HepG2 (cell line): ENCODE data around the gene ARFGAP3. TPM values are rescaled to one million over a fixed set of nuclear protein-coding genes. Genes with fewer than 3 reads are reported as not detected.

Experiments
- ARNT ChIP-seq: fragments of 450-650 bp; IDR thresholded peaks from 2 replicates; pipeline ENCODE4 v1.6.1; 2017
- ATAD3A ChIP-seq: sonication (generic); formaldehyde crosslinking; IDR thresholded peaks from 2 replicates; pipeline ENCODE4 v1.4.0; 2020; ENCODE audit warnings: missing genetic modification reagents
- ETV6 ChIP-seq: sonication (generic); formaldehyde crosslinking; conservative IDR thresholded peaks from 2 replicates; pipeline ENCODE4 v1.4.0; 2020; ENCODE audit warnings: missing genetic modification reagents
- MYC ChIP-seq: sonication (generic); formaldehyde crosslinking; IDR thresholded peaks from 2 replicates; pipeline ENCODE4 v1.9.0; 2021; ENCODE audit warnings: missing genetic modification reagents, borderline replicate concordance
- ZFP36 ChIP-seq: fragments of 150-350 bp; IDR thresholded peaks from 2 replicates; pipeline ENCODE4 v1.6.1; 2018; ENCODE audit warnings: borderline replicate concordance, low read length, low read depth; ENCODE audit not compliant: partially characterized antibody
- ZKSCAN5 ChIP-seq: sonication (generic); formaldehyde crosslinking; IDR thresholded peaks from 2 replicates; pipeline ENCODE4 v1.5.1; 2020; ENCODE audit warnings: mild to moderate bottlenecking, missing genetic modification reagents
- ZNF143 ChIP-seq: sonication (generic); formaldehyde crosslinking; IDR thresholded peaks from 2 replicates; pipeline ENCODE4 v1.4.0; 2020; ENCODE audit warnings: missing genetic modification reagents
- ZNF205 ChIP-seq: IDR thresholded peaks from 2 replicates; pipeline ENCODE4 v1.6.1; 2018; ENCODE audit warnings: missing biosample characterization, missing genetic modification reagents
- ZNF563 ChIP-seq: sonication (generic); formaldehyde crosslinking; IDR thresholded peaks from 2 replicates; pipeline ENCODE4 v1.8.0; 2022; ENCODE audit warnings: mild to moderate bottlenecking, moderate library complexity, missing genetic modification reagents
- ZNF570 ChIP-seq: sonication (generic); formaldehyde crosslinking; IDR thresholded peaks from 2 replicates; pipeline ENCODE4 v1.4.0; 2020; ENCODE audit warnings: mild to moderate bottlenecking, missing genetic modification reagents, borderline replicate concordance
- ZNF616 ChIP-seq: sonication (generic); formaldehyde crosslinking; IDR thresholded peaks from 2 replicates; pipeline ENCODE4 v1.5.0; 2020; ENCODE audit warnings: low read depth, mild to moderate bottlenecking, missing genetic modification reagents
- polyA plus RNA-seq, 8 experiments: library from polyadenylated mRNA; depleted of rRNA in 3 of 8; stranded (reverse) in 7 of 8; unstranded in 1 of 8; fragments of >200 nt; fragmentation: Illumina TruSeq in 4 of 8; extraction: Trizol in 4 of 8; gene quantifications; 2 replicates each; pipeline versions ENCODE4 v1.2.1 to v1.2.3, GENCODE V29; 2011 to 2016; ENCODE audit warnings: low read depth in 4 of 8, missing spikeins in 1 of 8, mixed read lengths in 1 of 8; ENCODE audit not compliant: insufficient read depth in 1 of 8
- total RNA-seq, 5 experiments: library from RNA; depleted of rRNA; stranded (reverse); fragments of >200 nt; fragmentation: Illumina TruSeq; extraction: Trizol; gene quantifications; 2 replicates each; pipeline ENCODE4 v1.2.3, GENCODE V29; 2016; ENCODE audit warnings: low read depth in 1 of 5
- TF ChIP-seq, protein P1 (sequence below): sonication (generic); formaldehyde crosslinking; IDR thresholded peaks from 2 replicates; pipeline ENCODE4 v1.5.1; 2020; ENCODE audit warnings: mild to moderate bottlenecking, missing genetic modification reagents
- TF ChIP-seq, protein P2 (sequence below): sonication (generic); formaldehyde crosslinking; IDR thresholded peaks from 2 replicates; pipeline ENCODE4 v1.9.0; 2022; ENCODE audit warnings: low read depth, missing genetic modification reagents
- TF ChIP-seq, protein P3 (sequence below): sonication (generic); formaldehyde crosslinking; IDR thresholded peaks from 2 replicates; pipeline ENCODE4 v1.5.1; 2020; ENCODE audit warnings: missing genetic modification reagents, mild to moderate bottlenecking, borderline replicate concordance
- TF ChIP-seq, protein P4 (sequence below): sonication (generic); formaldehyde crosslinking; IDR thresholded peaks from 2 replicates; pipeline ENCODE4 v1.4.0; 2020; ENCODE audit warnings: missing genetic modification reagents
- TF ChIP-seq, protein P5 (sequence below): sonication (generic); formaldehyde crosslinking; IDR thresholded peaks from 2 replicates; pipeline ENCODE4 v1.5.1; 2020; ENCODE audit warnings: mild to moderate bottlenecking, moderate library complexity, missing genetic modification reagents
- TF ChIP-seq, protein P6 (sequence below): sonication (generic); formaldehyde crosslinking; IDR thresholded peaks from 2 replicates; pipeline ENCODE4 v1.9.0; 2021; ENCODE audit warnings: missing genetic modification reagents, mild to moderate bottlenecking, borderline replicate concordance

Gene ARFGAP3
- total and polyA plus RNA-seq, 2 of the 13 experiments (the other 11 are each of a cell fraction or from before 2014, with no cell fraction given): 41.7 to 61.6 TPM

DNA sequence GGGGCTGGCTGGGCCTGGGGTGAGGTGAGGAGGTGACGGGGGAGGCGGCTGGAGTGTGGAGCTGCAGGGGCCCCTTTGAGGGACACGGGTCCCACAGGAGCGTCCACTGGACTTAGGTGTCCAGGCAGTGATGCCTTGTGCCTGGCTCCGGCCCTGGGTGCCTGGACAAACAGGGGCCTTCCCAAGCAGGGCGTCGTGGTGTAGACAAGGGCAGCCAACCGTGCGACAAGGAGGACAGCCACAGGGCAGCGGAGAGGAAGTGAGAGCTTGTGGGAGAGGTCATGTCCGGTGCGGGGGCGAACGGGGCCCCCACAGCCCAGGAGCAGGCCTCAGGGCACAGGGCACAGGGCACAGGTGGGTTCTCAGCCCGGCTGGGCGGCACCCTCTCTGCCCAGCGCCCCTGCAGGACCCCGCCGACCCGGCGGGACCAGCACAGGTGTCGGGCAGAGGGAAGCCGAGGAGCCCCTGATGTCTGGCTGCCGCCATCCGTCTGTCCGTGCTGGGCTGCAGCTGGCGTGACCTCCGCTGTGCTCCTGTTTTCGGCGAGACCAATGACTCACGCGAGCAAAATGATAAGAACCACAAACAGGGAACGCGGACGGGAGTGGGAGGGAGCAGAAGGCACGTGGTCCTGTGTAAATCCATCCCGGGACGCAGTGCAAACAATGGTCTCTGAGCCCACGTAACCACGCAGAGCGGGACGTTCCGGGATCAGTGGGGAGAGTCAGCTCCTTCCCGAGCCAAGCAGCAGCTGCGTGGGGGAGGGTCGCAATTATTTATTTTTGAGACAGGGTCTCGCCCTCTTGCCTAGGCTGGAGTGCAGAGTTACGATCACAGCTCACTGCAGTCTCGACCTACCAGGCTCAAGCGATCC lies 87.3 kb downstream of the ARFGAP3 start (continued):
- TF ChIP-seq, protein P1, sequence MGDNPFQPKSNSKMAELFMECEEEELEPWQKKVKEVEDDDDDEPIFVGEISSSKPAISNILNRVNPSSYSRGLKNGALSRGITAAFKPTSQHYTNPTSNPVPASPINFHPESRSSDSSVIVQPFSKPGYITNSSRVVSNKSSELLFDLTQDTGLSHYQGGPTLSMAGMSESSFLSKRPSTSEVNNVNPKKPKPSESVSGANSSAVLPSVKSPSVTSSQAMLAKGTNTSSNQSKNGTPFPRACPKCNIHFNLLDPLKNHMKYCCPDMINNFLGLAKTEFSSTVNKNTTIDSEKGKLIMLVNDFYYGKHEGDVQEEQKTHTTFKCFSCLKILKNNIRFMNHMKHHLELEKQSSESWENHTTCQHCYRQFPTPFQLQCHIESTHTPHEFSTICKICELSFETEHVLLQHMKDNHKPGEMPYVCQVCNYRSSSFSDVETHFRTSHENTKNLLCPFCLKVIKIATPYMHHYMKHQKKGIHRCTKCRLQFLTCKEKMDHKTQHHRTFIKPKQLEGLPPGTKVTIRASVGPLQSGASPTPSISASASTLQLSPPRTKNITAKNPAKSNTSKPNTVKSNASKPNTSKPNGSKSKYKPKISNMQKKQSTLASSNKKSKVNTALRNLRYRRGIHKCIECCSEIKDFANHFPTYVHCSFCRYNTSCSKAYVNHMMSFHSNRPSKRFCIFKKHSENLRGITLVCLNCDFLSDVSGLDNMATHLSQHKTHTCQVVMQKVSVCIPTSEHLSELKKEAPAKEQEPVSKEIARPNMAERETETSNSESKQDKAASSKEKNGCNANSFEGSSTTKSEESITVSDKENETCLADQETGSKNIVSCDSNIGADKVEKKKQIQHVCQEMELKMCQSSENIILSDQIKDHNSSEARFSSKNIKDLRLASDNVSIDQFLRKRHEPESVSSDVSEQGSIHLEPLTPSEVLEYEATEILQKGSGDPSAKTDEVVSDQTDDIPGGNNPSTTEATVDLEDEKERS (CRISPR knock-in tag): no peak
- TF ChIP-seq ZFP36: no peak
- TF ChIP-seq ZNF616: 0 out of 2 replicates have a peak, but pooled peaks have one; percentile 46
- TF ChIP-seq ARNT: no peak
- no peak for TF ChIP-seq ZNF205 (CRISPR knock-in tag)
- TF ChIP-seq, protein P2, sequence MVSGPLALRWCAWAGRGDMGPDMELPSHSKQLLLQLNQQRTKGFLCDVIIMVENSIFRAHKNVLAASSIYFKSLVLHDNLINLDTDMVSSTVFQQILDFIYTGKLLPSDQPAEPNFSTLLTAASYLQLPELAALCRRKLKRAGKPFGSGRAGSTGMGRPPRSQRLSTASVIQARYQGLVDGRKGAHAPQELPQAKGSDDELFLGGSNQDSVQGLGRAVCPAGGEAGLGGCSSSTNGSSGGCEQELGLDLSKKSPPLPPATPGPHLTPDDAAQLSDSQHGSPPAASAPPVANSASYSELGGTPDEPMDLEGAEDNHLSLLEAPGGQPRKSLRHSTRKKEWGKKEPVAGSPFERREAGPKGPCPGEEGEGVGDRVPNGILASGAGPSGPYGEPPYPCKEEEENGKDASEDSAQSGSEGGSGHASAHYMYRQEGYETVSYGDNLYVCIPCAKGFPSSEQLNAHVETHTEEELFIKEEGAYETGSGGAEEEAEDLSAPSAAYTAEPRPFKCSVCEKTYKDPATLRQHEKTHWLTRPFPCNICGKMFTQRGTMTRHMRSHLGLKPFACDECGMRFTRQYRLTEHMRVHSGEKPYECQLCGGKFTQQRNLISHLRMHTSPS: peak; percentile 46; the same call in 1 of the 2 replicates
- TF ChIP-seq ZNF570: no peak
- TF ChIP-seq, protein P3, sequence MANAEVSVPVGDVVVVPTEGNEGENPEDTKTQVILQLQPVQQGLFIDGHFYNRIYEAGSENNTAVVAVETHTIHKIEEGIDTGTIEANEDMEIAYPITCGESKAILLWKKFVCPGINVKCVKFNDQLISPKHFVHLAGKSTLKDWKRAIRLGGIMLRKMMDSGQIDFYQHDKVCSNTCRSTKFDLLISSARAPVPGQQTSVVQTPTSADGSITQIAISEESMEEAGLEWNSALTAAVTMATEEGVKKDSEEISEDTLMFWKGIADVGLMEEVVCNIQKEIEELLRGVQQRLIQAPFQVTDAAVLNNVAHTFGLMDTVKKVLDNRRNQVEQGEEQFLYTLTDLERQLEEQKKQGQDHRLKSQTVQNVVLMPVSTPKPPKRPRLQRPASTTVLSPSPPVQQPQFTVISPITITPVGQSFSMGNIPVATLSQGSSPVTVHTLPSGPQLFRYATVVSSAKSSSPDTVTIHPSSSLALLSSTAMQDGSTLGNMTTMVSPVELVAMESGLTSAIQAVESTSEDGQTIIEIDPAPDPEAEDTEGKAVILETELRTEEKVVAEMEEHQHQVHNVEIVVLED (CRISPR knock-in tag): peak; percentile 39; the same call in 1 of the 2 replicates
- no peak for TF ChIP-seq ZKSCAN5 (CRISPR knock-in tag)
- TF ChIP-seq, protein P4, sequence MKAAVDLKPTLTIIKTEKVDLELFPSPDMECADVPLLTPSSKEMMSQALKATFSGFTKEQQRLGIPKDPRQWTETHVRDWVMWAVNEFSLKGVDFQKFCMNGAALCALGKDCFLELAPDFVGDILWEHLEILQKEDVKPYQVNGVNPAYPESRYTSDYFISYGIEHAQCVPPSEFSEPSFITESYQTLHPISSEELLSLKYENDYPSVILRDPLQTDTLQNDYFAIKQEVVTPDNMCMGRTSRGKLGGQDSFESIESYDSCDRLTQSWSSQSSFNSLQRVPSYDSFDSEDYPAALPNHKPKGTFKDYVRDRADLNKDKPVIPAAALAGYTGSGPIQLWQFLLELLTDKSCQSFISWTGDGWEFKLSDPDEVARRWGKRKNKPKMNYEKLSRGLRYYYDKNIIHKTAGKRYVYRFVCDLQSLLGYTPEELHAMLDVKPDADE: no peak
- TF ChIP-seq ZNF563 (CRISPR knock-in tag): no peak; the same call in 1 of the 2 replicates
- 0 out of 2 replicates have a peak, but pooled peaks have one; percentile 25 for TF ChIP-seq ZNF143 (CRISPR knock-in tag)
- TF ChIP-seq, protein P5, sequence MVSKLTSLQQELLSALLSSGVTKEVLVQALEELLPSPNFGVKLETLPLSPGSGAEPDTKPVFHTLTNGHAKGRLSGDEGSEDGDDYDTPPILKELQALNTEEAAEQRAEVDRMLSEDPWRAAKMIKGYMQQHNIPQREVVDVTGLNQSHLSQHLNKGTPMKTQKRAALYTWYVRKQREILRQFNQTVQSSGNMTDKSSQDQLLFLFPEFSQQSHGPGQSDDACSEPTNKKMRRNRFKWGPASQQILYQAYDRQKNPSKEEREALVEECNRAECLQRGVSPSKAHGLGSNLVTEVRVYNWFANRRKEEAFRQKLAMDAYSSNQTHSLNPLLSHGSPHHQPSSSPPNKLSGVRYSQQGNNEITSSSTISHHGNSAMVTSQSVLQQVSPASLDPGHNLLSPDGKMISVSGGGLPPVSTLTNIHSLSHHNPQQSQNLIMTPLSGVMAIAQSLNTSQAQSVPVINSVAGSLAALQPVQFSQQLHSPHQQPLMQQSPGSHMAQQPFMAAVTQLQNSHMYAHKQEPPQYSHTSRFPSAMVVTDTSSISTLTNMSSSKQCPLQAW (CRISPR knock-in tag): 0 out of 2 replicates have a peak, but pooled peaks have one; percentile 41
- peak; percentile 72; the same call in 1 of the 2 replicates for TF ChIP-seq MYC (CRISPR knock-in tag)
- TF ChIP-seq, protein P6, sequence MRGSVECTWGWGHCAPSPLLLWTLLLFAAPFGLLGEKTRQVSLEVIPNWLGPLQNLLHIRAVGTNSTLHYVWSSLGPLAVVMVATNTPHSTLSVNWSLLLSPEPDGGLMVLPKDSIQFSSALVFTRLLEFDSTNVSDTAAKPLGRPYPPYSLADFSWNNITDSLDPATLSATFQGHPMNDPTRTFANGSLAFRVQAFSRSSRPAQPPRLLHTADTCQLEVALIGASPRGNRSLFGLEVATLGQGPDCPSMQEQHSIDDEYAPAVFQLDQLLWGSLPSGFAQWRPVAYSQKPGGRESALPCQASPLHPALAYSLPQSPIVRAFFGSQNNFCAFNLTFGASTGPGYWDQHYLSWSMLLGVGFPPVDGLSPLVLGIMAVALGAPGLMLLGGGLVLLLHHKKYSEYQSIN (CRISPR knock-in tag): no peak
- TF ChIP-seq ETV6 (CRISPR knock-in tag): no peak
- no peak for TF ChIP-seq ATAD3A (CRISPR knock-in tag)
